ENCODE measurements around the gene BTBD9.

BTBD9 gene

GRCh38 chr6:38684904-38685303, 45.2 kb upstream of the BTBD9 start:
- no peaks in the 10 kb centered on the region for H3K27me3 ChIP-seq
- DNase-seq, result no peak
- H3K4me3 ChIP-seq (ENCODE audit: low read depth, low read length), result no peak overlapping the region
- peaks cover 63% of the 10 kb centered on the region for H3K36me3 ChIP-seq
- H3K9me3 ChIP-seq, result no peaks in the 10 kb centered on the region
- TF ChIP-seq CTCF (IDR thresholded peaks at IDR 0.05; ENCODE audit: low read depth, low read length), result no peak
- H3K4me1 ChIP-seq, result no peaks in the 10 kb centered on the region

- Histone ChIP-seq H3K4me1 (no peaks in the 10 kb centered on the region), H3K27me3 (no peaks in the 10 kb centered on the region), H3K36me3 (peaks cover 67% of the 10 kb centered on the region), H3K9me3 (no peaks in the 10 kb centered on the region), H3K4me3 (ENCODE audit: low read depth, low read length) (no peak overlapping the region)
- TF ChIP-seq CTCF (IDR thresholded peaks at IDR 0.05; ENCODE audit: low read depth, low read length), result no peak
- DNase-seq, result no peak
Measured at GRCh38 chr6:38684237-38684636, 44.5 kb upstream of the BTBD9 start.

GRCh38 chr6:38681850-38682249, 42.1 kb upstream of the BTBD9 start:
- DNase-seq, result no peak
- Histone ChIP-seq H3K36me3 (peaks cover 78% of the 10 kb centered on the region), H3K27me3 (no peaks in the 10 kb centered on the region), H3K9me3 (no peaks in the 10 kb centered on the region), H3K4me3 (ENCODE audit: low read depth, low read length) (no peak overlapping the region), H3K4me1 (no peaks in the 10 kb centered on the region)
- no peak for TF ChIP-seq CTCF (IDR thresholded peaks at IDR 0.05; ENCODE audit: low read depth, low read length)

GRCh38 chr6:38679668-38680067, 39.9 kb upstream of the BTBD9 start:
- no peak for TF ChIP-seq CTCF (IDR thresholded peaks at IDR 0.05; ENCODE audit: low read depth, low read length)
- Histone ChIP-seq H3K9me3 (no peaks in the 10 kb centered on the region), H3K36me3 (peaks cover 78% of the 10 kb centered on the region), H3K4me3 (ENCODE audit: low read depth, low read length) (no peak overlapping the region), H3K27me3 (no peaks in the 10 kb centered on the region), H3K4me1 (no peaks in the 10 kb centered on the region)
- no peak for DNase-seq

DNA sequence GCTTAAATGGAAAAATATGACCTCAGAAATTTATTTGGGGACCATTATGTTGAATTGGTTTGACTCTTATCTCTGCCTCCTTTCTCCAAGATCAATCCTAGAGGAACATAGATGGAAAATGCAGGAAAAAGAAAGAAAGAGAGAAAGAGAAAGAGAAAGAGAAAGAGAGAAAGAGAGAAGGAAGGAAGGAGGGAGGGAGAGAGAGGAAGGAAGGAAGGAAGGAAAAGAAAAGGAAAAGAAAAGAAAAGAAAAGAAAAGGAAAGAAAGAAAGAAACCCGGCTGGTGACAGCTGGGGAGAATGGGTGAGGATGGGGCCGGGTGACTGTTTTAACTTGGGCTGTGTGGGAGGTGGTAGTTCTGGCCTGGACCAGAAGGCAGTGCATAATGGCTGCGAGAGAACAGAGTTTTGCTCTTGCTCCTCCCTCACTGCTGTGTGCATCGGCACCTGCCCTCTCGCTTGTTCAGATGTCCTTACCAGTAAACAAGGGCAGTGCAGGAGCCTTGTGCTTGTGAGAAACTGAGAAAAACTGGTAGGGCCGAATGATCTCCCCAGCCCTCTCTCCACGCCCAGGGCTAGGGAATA, 38.5 kb upstream of the BTBD9 start:
- Histone ChIP-seq H3K9me3 (no peaks in the 10 kb centered on the region), H3K27me3 (no peaks in the 10 kb centered on the region), H3K4me3 (ENCODE audit: low read depth, low read length) (no peak overlapping the region), H3K36me3 (peaks cover 67% of the 10 kb centered on the region), H3K4me1 (0 out of 2 replicates have a peak, but pooled peaks cover 4% of the 10 kb centered on the region)
- DNase-seq, result no peak
- no peak for TF ChIP-seq CTCF (IDR thresholded peaks at IDR 0.05; ENCODE audit: low read depth, low read length)

DNA sequence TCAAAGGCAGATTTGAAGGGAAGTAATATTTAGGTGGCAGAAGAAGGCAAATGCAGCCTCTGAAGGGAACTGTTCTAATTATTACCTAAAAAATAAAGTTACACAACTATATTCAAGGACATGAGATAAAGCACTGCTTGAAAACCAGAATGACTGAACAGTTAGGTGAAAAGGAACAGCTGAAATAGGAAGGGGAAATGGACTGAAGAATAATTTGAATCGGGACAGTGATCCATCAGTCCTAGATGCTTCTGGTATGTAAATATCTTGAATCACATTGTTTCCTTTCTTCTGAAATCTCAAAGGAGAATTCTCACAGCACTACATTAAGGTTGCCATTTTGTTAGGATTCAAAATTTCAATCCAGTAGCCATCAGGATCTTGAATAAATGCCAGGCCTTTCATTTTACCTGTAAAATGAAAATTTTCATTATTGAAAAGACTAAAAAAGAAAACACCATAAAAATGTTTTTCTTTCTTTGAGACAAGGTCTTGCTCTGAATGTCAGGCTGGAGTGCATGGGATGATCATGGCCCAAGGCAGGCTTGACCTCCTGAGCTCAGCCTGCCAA, 37.3 kb upstream of the BTBD9 start:
- no peak for DNase-seq
- H3K9me3 ChIP-seq, result no peaks in the 10 kb centered on the region
- peaks cover 4% of the 10 kb centered on the region; the same call in 1 of the 2 replicates for H3K4me1 ChIP-seq
- no peak overlapping the region for H3K4me3 ChIP-seq (ENCODE audit: low read depth, low read length)
- no peak for TF ChIP-seq CTCF (IDR thresholded peaks at IDR 0.05; ENCODE audit: low read depth, low read length)
- H3K36me3 ChIP-seq, result peaks cover 55% of the 10 kb centered on the region
- H3K27me3 ChIP-seq, result no peaks in the 10 kb centered on the region
